Brain microvascular endothelial cell (primary cell): ENCODE measurements around the gene UBQLN2.
A peak's percentile ranks its signal among the peaks of the same experiment; 100 is the strongest.
"Not testable (repeated sequence)": the region's sequence is repeated elsewhere in the genome, so short reads cannot be mapped to it uniquely, and the experiment has no call there.

ENCODE experiments used
- DNase-seq: peaks from one replicate; pipeline ENCODE4 v3.0.0-alpha.2; 2020
- H3K27ac ChIP-seq: fragments of 250-450 bp; sonication (Bioruptor Pico); 2 replicates; pipeline ENCODE4 v1.5.1; 2020; ENCODE audit warnings: mild to moderate bottlenecking, moderate library complexity
- H3K27me3 ChIP-seq: fragments of 250-450 bp; sonication (Bioruptor Pico); replicated peaks from 2 replicates; pipeline ENCODE4 v1.5.1; 2020; ENCODE audit warnings: mild to moderate bottlenecking
- H3K36me3 ChIP-seq: fragments of 250-450 bp; sonication (Bioruptor Pico); replicated peaks from 2 replicates; pipeline ENCODE4 v1.5.1; 2020; ENCODE audit warnings: mild to moderate bottlenecking
- H3K4me3 ChIP-seq: 2 replicates; pipeline ENCODE4 v1.5.1; 2011; ENCODE audit warnings: low read depth, mild to moderate bottlenecking, control low read depth, low read length, moderate library complexity
- CTCF ChIP-seq: IDR thresholded peaks from 2 replicates; pipeline ENCODE4 v1.5.1; 2011; ENCODE audit warnings: low read depth, mild to moderate bottlenecking, moderate library complexity, low read length, control low read depth, inconsistent platforms; ENCODE audit errors: missing control alignments
- in situ Hi-C: cut with HindIII; loops from 2 replicates; pipeline ENCODE4 v1.10.0; 2017; ENCODE audit warnings: low sequenced_read_pairs, low pct_ligation_motif_present

UBQLN2 gene

DNA sequence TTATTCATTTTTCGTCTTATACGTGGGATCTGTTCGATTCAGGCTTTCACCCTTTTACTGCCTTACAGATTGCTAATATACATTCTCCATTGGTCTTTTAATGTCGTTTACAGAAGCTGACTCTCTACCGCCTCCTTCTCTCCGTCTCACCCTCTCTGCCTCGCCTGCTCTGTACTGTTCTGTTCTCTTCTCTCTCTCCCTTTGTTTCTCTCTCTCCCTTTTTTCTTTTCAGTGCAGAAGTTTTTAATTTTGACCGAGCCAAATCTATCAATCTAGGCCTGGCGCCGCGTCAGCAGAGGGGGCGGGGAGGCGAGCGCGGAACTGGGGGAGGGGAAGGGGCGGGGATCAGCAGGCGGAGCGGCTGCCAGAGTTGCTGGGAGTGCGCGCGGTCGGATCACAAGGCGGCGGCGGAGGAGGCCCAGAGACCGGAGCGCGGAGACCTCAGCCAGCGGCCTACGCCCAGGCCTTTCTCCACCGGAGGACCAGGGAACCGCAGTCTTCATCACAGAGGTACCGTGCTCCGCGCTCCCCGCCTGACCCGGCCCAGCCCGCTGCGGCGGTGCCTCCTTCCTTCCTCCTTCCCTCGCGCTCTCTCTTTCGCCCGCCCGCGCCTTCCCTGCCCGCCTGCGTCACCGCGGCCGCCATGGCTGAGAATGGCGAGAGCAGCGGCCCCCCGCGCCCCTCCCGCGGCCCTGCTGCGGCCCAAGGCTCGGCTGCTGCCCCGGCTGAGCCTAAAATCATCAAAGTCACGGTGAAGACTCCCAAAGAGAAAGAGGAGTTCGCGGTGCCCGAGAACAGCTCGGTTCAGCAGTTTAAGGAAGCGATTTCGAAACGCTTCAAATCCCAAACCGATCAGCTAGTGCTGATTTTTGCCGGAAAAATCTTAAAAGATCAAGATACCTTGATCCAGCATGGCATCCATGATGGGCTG lies at the start of gene UBQLN2:
UBQLN2 (plus strand) TSS at position 397 of the 931 bp plus-strand sequence; CDS start at position 644, 247 bp downstream.
- in situ Hi-C loops = no loop called here
- peak; percentile 52 for TF ChIP-seq CTCF
- Histone ChIP-seq H3K27me3 (no peaks in the 10 kb centered on the region), H3K27ac (peak within 1 kb of the TSS; percentile 94), H3K4me3 (peak within 1 kb of the TSS; percentile 73), H3K36me3 (no peaks in the 10 kb centered on the region)
- DNase-seq = peak; percentile 62

DNA sequence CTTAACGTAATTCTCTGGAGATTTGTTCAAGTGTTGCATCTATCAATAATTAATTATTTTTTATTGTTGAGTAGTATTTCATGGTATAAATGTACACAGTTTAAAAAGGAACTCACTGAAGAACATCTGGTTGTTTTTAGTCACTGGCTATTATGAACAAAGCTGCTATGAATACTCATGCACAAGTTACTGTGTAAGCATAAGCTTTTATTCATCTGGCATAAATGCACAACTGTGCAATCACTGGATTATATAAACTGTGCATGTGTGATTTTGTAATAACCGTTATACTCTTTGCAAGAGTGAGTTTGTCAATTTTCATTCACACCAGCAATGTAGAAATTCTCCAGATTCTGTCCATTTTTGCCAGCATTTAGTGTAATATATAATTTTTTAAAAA lies 43.8 kb upstream of the UBQLN2 start:
- no peak for TF ChIP-seq CTCF
- no peak overlapping the region for H3K27ac ChIP-seq
- no peaks in the 10 kb centered on the region for H3K27me3 ChIP-seq
- no peak for DNase-seq
- in situ Hi-C loops = no loop called here
- no peaks in the 10 kb centered on the region for H3K36me3 ChIP-seq
- H3K4me3 ChIP-seq = no peak overlapping the region

DNA sequence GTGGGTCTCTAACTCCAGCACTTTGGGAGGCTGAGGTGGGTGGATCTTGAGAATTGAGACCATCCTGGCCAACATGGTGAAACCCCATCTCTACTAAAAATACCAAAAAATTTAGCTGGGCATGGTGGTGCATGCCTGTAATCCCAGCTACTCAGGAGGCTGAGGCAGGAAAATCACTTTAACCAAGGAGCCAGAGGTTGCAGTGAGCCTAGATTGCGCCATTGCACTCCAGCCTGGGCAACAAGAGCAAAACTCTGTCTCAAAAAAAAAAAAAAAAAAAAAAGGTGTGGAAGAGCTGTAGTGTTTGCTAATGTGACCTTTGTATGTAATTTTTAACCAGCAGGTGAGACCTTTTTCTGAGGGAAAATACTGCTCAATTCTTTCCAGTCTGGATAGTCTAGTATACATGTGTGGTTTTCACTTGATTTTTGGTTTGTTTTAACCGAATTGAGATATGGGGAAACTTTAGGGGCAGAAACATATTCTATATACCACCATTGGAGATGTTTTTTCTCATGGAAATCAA lies 33.9 kb upstream of the UBQLN2 start:
- DNase-seq, H3K27me3 ChIP-seq, H3K36me3 ChIP-seq, in situ Hi-C loops, H3K27ac ChIP-seq, H3K4me3 ChIP-seq: not testable (repeated sequence)

- H3K27ac ChIP-seq = no peak overlapping the region
- no peaks in the 10 kb centered on the region for H3K27me3 ChIP-seq
- DNase-seq = no peak
- TF ChIP-seq CTCF = no peak
- H3K36me3 ChIP-seq = no peaks in the 10 kb centered on the region
- no peak overlapping the region for H3K4me3 ChIP-seq
- in situ Hi-C loops = no loop called here
These were observed 33.4 kb upstream of the UBQLN2 start for GRCh38 chrX:56530011-56530410.

GRCh38 chrX:56550667-56551066 lies 12.8 kb upstream of the UBQLN2 start:
- Histone ChIP-seq H3K27me3 (no peaks in the 10 kb centered on the region), H3K4me3 (no peak overlapping the region), H3K36me3 (no peaks in the 10 kb centered on the region), H3K27ac (no peak overlapping the region)
- in situ Hi-C loops = no loop called here
- no peak for DNase-seq
- TF ChIP-seq CTCF = no peak

- Histone ChIP-seq H3K36me3 (no peaks in the 10 kb centered on the region), H3K27ac (no peak overlapping the region), H3K27me3 (no peaks in the 10 kb centered on the region), H3K4me3 (no peak overlapping the region)
- in situ Hi-C loops = no loop called here
- no peak for TF ChIP-seq CTCF
- no peak for DNase-seq
These were observed 8.6 kb upstream of the UBQLN2 start for GRCh38 chrX:56554870-56555269.
